ENCODE results near the gene HLTF.
"Not testable (repeated sequence)": the region's sequence is repeated elsewhere in the genome, so short reads cannot be mapped to it uniquely, and the experiment has no call there.

HLTF gene

GRCh38 chr3:148990236-148990635 is 96.1 kb downstream of the HLTF start:
- H3K27ac ChIP-seq = no peak overlapping the region
- TF ChIP-seq ZFX (IDR thresholded peaks at IDR 0.05; ENCODE audit: borderline replicate concordance) = no peak
- TF ChIP-seq, protein P1, sequence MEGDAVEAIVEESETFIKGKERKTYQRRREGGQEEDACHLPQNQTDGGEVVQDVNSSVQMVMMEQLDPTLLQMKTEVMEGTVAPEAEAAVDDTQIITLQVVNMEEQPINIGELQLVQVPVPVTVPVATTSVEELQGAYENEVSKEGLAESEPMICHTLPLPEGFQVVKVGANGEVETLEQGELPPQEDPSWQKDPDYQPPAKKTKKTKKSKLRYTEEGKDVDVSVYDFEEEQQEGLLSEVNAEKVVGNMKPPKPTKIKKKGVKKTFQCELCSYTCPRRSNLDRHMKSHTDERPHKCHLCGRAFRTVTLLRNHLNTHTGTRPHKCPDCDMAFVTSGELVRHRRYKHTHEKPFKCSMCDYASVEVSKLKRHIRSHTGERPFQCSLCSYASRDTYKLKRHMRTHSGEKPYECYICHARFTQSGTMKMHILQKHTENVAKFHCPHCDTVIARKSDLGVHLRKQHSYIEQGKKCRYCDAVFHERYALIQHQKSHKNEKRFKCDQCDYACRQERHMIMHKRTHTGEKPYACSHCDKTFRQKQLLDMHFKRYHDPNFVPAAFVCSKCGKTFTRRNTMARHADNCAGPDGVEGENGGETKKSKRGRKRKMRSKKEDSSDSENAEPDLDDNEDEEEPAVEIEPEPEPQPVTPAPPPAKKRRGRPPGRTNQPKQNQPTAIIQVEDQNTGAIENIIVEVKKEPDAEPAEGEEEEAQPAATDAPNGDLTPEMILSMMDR (IDR thresholded peaks at IDR 0.05) = no peak

- not testable (repeated sequence) for H3K27ac ChIP-seq
Measured at GRCh38 chr3:148987551-148987950, 98.8 kb downstream of the HLTF start.

GRCh38 chr3:148981273-148981672 is 105.1 kb downstream of the HLTF start:
- TF ChIP-seq ZFX (IDR thresholded peaks at IDR 0.05; ENCODE audit: borderline replicate concordance) = no peak
- TF ChIP-seq, protein P1 (IDR thresholded peaks at IDR 0.05) = no peak
- H3K27ac ChIP-seq = no peak overlapping the region
